GM12892 (cell line): Measurements from ENCODE around the gene APH1B.

Experiments
- POLR2A ChIP-seq: IDR thresholded peaks from 2 replicates; pipeline ENCODE4 v1.6.1; 2011; ENCODE audit warnings: low read depth, low read length, control low read depth
- TAF1 ChIP-seq: IDR thresholded peaks from 2 replicates; pipeline ENCODE4 v1.6.1; 2011; ENCODE audit warnings: low read depth, mild to moderate bottlenecking, control low read depth, low read length, borderline replicate concordance

DNA sequence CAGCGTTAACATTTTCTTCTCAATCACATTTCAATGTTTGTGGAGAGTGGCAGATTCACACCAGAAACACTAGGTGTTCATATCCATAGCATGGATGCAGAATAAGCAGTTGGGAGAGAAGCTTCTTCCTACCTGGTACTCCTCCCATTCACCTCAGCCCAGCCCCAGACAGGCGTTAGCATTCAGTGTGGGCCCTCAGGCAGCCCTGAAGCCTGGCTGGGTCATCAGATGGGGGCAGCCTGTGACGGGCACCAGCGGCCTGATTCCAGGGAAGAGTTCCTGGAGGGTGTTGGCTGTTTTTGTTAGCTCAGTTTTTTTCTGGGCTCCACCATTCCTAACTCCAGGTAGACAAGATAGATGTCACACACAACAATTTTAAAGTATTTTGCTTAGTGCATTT is 31.1 kb downstream of the APH1B start:
- TF ChIP-seq TAF1 (no peak), POLR2A (no peak)
